Vagina (tissue), 2 donors: ENCODE data around the gene GRK4. TPM values are rescaled to one million over a fixed set of nuclear protein-coding genes. Genes with fewer than 3 reads are reported as not detected.
A peak's percentile ranks its signal among the peaks of the same experiment; 100 is the strongest.
"Not testable (repeated sequence)": the region's sequence is repeated elsewhere in the genome, so short reads cannot be mapped to it uniquely, and the experiment has no call there.

Experiments
- DNase-seq, 2 donors: peaks; one replicate each; pipeline ENCODE4 v3.0.0-alpha.2; 2017; ENCODE audit errors: extremely low spot score in 2 of 2
- H3K27ac ChIP-seq: fragments of 200-600 bp; sonication (generic); one replicate; pipeline ENCODE4 v1.5.1; 2019
- H3K27me3 ChIP-seq: fragments of 200-600 bp; sonication (generic); one replicate; pipeline ENCODE4 v1.5.1; 2019
- H3K36me3 ChIP-seq, 2 donors: fragments of 200-600 bp; sonication (generic); one replicate each; pipeline ENCODE4 v1.5.1; 2017 to 2019
- H3K4me1 ChIP-seq: fragments of 200-600 bp; sonication (generic); one replicate; pipeline ENCODE4 v1.5.1; 2019
- H3K4me3 ChIP-seq, 2 donors: fragments of 200-600 bp; sonication (generic); 1 replicate in 1 of 2; 2 replicates in 1 of 2; pipeline ENCODE4 v1.5.1; 2016 to 2019
- H3K9me3 ChIP-seq: fragments of 200-600 bp; sonication (generic); one replicate; pipeline ENCODE4 v1.5.1; 2019
- CTCF ChIP-seq, 3 experiments: fragments of 450-650 bp in 2 of 3; fragments of 200-600 bp in 1 of 3; sonication (generic) in 1 of 3; IDR thresholded peaks; one replicate each; pipeline ENCODE4 v1.5.1; 2017 to 2019; ENCODE audit warnings: antibody characterized with exemption in 3 of 3, mild to moderate bottlenecking in 2 of 3, moderate library complexity in 2 of 3
- POLR2A ChIP-seq, 2 donors: fragments of 450-650 bp; IDR thresholded peaks; one replicate each; pipeline ENCODE4 v1.6.1; 2017; ENCODE audit warnings: antibody characterized with exemption in 2 of 2, mild to moderate bottlenecking in 2 of 2, moderate library complexity in 2 of 2
- POLR2AphosphoS5 ChIP-seq, 2 donors: sonication (generic); formaldehyde crosslinking; IDR thresholded peaks; one replicate each; pipeline ENCODE4 v1.9.0; 2017; ENCODE audit warnings: antibody characterized with exemption in 2 of 2, mild to moderate bottlenecking in 2 of 2, low read depth in 1 of 2; ENCODE audit not compliant: insufficient read depth in 1 of 2
- intact Hi-C: fragments of 100-400 bp; cut with DNase I; formaldehyde crosslinking; loops from one replicate; pipeline ENCODE4 v1.15.1; 2023
- total RNA-seq: library from RNA; depleted of rRNA; stranded (reverse); fragments of >200 nt; gene quantifications from one replicate; pipeline ENCODE4 v1.2.3, GENCODE V29; 2016

GRK4 gene
- total RNA-seq = 2.7 TPM

- peak within 1 kb of the TSS; percentile 76 to 95 for H3K4me3 ChIP-seq
- H3K4me1 ChIP-seq = peaks cover 27% of the 10 kb centered on the region
- no peaks in the 10 kb centered on the region for H3K9me3 ChIP-seq
- no peaks in the 10 kb centered on the region for H3K27me3 ChIP-seq
- H3K36me3 ChIP-seq = no peaks in the 10 kb centered on the region
- TF ChIP-seq POLR2A (IDR thresholded peaks at IDR 0.05) (peak in 1 of 2 donors; percentile 4), POLR2AphosphoS5 (IDR thresholded peaks at IDR 0.05; ENCODE audit: insufficient read depth in 1 of 2, low read depth in 1 of 2) (peak; percentile 87 to 95), CTCF (IDR thresholded peaks at IDR 0.05) (peak in 2 of 3 experiments; percentile 25 to 54)
- intact Hi-C loops = no loop called here
- H3K27ac ChIP-seq = peak within 1 kb of the TSS; percentile 68
- peak in 1 of 2 donors; percentile 97 for DNase-seq
These were observed at the start of gene GRK4, which contains the start of gene NOP14 for GRCh38 chr4:2963175-2963965. Gene GRK4, plus strand, starts transcription at chr4:2963571. Its CDS starts 500 bp downstream, at chr4:2964071. Gene NOP14, minus strand, starts transcription at chr4:2963406. Its CDS starts 87 bp downstream, at chr4:2963319.

GRCh38 chr4:2914256-2915126 lies 48.9 kb upstream of the GRK4 start:
- no peaks in the 10 kb centered on the region for H3K27me3 ChIP-seq
- intact Hi-C loops = no loop called here
- H3K36me3 ChIP-seq = peaks cover 0 to 52% of the 10 kb centered on the region in 2 donors
- H3K4me1 ChIP-seq = no peaks in the 10 kb centered on the region
- H3K27ac ChIP-seq = no peak overlapping the region
- no peak for DNase-seq
- H3K9me3 ChIP-seq = no peaks in the 10 kb centered on the region
- peak in 1 of 2 donors; percentile 4 for TF ChIP-seq POLR2AphosphoS5 (IDR thresholded peaks at IDR 0.05; ENCODE audit: insufficient read depth in 1 of 2, low read depth in 1 of 2)
- no peak for TF ChIP-seq POLR2A (IDR thresholded peaks at IDR 0.05)
- no peak overlapping the region for H3K4me3 ChIP-seq

- Histone ChIP-seq H3K36me3 (peaks cover 0 to 54% of the 10 kb centered on the region in 2 donors), H3K9me3 (no peaks in the 10 kb centered on the region), H3K4me1 (no peaks in the 10 kb centered on the region), H3K4me3 (no peak overlapping the region), H3K27me3 (no peaks in the 10 kb centered on the region), H3K27ac (no peak overlapping the region)
- intact Hi-C loops = no loop called here
- TF ChIP-seq POLR2AphosphoS5 (IDR thresholded peaks at IDR 0.05; ENCODE audit: insufficient read depth in 1 of 2, low read depth in 1 of 2) (no peak), CTCF (IDR thresholded peaks at IDR 0.05) (no peak), POLR2A (IDR thresholded peaks at IDR 0.05) (no peak)
- DNase-seq = no peak
These were observed 47.6 kb upstream of the GRK4 start for GRCh38 chr4:2915789-2916188.

GRCh38 chr4:2916696-2917095 lies 46.7 kb upstream of the GRK4 start:
- H3K27ac ChIP-seq, intact Hi-C loops, DNase-seq, H3K4me3 ChIP-seq, H3K9me3 ChIP-seq, H3K27me3 ChIP-seq, H3K4me1 ChIP-seq: not testable (repeated sequence)
- H3K36me3 ChIP-seq = peaks cover 0 to 50% of the 10 kb centered on the region in 2 donors

- DNase-seq, H3K4me3 ChIP-seq, H3K27ac ChIP-seq, H3K27me3 ChIP-seq, H3K4me1 ChIP-seq, intact Hi-C loops, H3K9me3 ChIP-seq: not testable (repeated sequence)
- peaks cover 0 to 48% of the 10 kb centered on the region in 2 donors for H3K36me3 ChIP-seq
These were observed 45.1 kb upstream of the GRK4 start for GRCh38 chr4:2918300-2918699.

GRCh38 chr4:2918714-2919113 lies 44.7 kb upstream of the GRK4 start:
- H3K9me3 ChIP-seq, intact Hi-C loops, DNase-seq, H3K4me3 ChIP-seq, H3K27me3 ChIP-seq, H3K27ac ChIP-seq: not testable (repeated sequence)
- Histone ChIP-seq H3K4me1 (peaks cover 11% of the 10 kb centered on the region), H3K36me3 (peaks cover 0 to 50% of the 10 kb centered on the region in 2 donors)

- H3K27ac ChIP-seq, intact Hi-C loops, H3K27me3 ChIP-seq, H3K9me3 ChIP-seq, H3K4me3 ChIP-seq, DNase-seq: not testable (repeated sequence)
- H3K36me3 ChIP-seq = peaks cover 0 to 60% of the 10 kb centered on the region in 2 donors
- peaks cover 11% of the 10 kb centered on the region for H3K4me1 ChIP-seq
These were observed 40.8 kb upstream of the GRK4 start for GRCh38 chr4:2922453-2923101.
